ENCODE measurements around the gene CLCN2.

CLCN2 gene

GRCh38 chr3:184325715-184326369 lies 35.6 kb downstream of the CLCN2 start:
- no peak for DNase-seq (ENCODE audit: low read depth)

GRCh38 chr3:184325269-184325668 lies 36.1 kb downstream of the CLCN2 start:
- DNase-seq (ENCODE audit: low read depth): no peak

GRCh38 chr3:184323696-184324095 lies 37.7 kb downstream of the CLCN2 start:
- no peak for DNase-seq (ENCODE audit: low read depth)

- no peak for DNase-seq (ENCODE audit: low read depth)
Observed at GRCh38 chr3:184322731-184323487, 38.5 kb downstream of the CLCN2 start.

GRCh38 chr3:184321666-184322065 lies 39.7 kb downstream of the CLCN2 start:
- no peak for DNase-seq (ENCODE audit: low read depth)

GRCh38 chr3:184320104-184320445 lies 41.3 kb downstream of the CLCN2 start:
- peak; percentile 86 for DNase-seq (ENCODE audit: low read depth)

GRCh38 chr3:184317201-184317600 lies 44.2 kb downstream of the CLCN2 start:
- no peak for DNase-seq (ENCODE audit: low read depth)

GRCh38 chr3:184316792-184317191 lies 44.6 kb downstream of the CLCN2 start:
- DNase-seq (ENCODE audit: low read depth): no peak

GRCh38 chr3:184315871-184316661 lies 45.3 kb downstream of the CLCN2 start:
- no peak for DNase-seq (ENCODE audit: low read depth)

- DNase-seq (ENCODE audit: low read depth): no peak
Observed at GRCh38 chr3:184315543-184315867, 45.9 kb downstream of the CLCN2 start.

GRCh38 chr3:184314700-184315542 lies 46.5 kb downstream of the CLCN2 start:
- no peak for DNase-seq (ENCODE audit: low read depth)

GRCh38 chr3:184314363-184314699 lies 47.1 kb downstream of the CLCN2 start, which contains the start of gene EIF4G1:
Gene EIF4G1, plus strand, starts transcription at chr3:184314606. Its CDS starts 1,191 bp downstream, at chr3:184315797.
- no peak for DNase-seq (ENCODE audit: low read depth)

GRCh38 chr3:184311633-184312032 lies 49.8 kb downstream of the CLCN2 start:
- DNase-seq (ENCODE audit: low read depth): no peak

GRCh38 chr3:184308744-184309143 lies 52.7 kb downstream of the CLCN2 start:
- DNase-seq (ENCODE audit: low read depth): no peak

GRCh38 chr3:184307915-184308314 lies 53.5 kb downstream of the CLCN2 start:
- no peak for DNase-seq (ENCODE audit: low read depth)

GRCh38 chr3:184306341-184306972 lies 54.9 kb downstream of the CLCN2 start:
- DNase-seq (ENCODE audit: low read depth): no peak

- no peak for DNase-seq (ENCODE audit: low read depth)
Observed at GRCh38 chr3:184305577-184305976, 55.8 kb downstream of the CLCN2 start.

- DNase-seq (ENCODE audit: low read depth): no peak
Observed at GRCh38 chr3:184300378-184300720, 61.1 kb downstream of the CLCN2 start.

- no peak for DNase-seq (ENCODE audit: low read depth)
Observed at GRCh38 chr3:184299488-184300377, 61.7 kb downstream of the CLCN2 start.

GRCh38 chr3:184298759-184299487 lies 62.5 kb downstream of the CLCN2 start, which contains the start of gene PSMD2:
Gene PSMD2, plus strand, starts transcription at chr3:184299241. Its CDS starts 26 bp downstream, at chr3:184299267.
- DNase-seq (ENCODE audit: low read depth): peak; percentile 73

Data from GM04503 (cell line).